Limb (tissue), 2 donors: ENCODE results near the gene CFAP47.
"Not testable (repeated sequence)": the region's sequence is repeated elsewhere in the genome, so short reads cannot be mapped to it uniquely, and the experiment has no call there.

Experiments used
- DNase-seq, 2 donors: peaks; one replicate each; pipeline ENCODE4 v3.0.0-alpha.2; 2016; ENCODE audit errors: extremely low spot score in 2 of 2

Gene CFAP47

DNA sequence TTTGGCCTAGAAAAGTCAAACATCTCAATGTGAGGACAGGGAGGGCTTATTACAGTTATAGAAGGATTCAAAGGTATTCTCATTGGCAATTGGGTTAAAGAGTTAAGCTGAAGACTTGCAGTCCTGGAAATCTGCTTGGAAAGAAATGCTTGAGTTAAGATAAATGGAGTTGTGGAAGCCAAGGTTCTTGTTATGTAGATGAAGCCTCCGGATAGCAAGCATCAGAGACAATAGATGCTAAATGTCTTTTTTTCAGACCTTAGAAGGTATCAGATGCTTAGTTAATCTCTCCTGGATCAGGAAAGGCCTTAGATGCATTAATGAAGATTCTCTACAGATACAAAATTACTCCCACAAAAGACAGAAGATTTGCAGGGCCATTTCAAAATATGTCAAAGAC lies 299.3 kb downstream of the CFAP47 start:
- DNase-seq: no peak

DNA sequence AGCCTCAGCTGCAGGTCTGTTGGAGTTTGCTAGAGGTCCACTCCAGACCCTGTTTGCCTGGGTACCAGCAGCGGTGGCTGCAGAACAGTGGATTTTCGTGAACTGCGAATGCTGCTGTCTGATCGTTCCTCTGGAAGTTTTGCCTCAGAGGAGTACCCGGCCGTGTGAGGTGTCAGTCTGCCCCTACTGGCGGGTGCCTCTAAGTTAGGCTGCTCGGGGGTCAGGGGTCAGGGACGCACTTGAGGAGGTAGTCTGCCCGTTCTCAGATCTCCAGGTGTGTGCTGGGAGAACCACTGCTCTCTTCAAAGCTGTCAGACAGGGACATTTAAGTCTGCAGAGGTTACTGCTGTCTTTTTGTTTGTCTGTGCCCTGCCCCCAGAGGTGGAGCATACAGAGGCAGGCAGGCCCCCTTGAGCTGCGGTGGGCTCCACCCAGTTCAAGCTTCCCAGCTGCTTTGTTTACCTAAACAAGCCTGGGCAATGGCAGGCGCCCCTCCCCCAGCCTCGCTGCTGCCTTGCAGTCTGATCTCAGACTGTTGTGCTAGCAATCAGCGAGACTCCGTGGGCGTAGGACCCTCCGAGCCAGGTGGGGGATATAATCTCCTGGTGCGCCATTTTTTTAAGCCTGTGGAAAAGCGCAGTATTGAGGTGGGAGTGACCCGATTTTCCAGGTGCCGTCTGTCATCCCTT lies 315.4 kb downstream of the CFAP47 start:
- not testable (repeated sequence) for DNase-seq

DNA sequence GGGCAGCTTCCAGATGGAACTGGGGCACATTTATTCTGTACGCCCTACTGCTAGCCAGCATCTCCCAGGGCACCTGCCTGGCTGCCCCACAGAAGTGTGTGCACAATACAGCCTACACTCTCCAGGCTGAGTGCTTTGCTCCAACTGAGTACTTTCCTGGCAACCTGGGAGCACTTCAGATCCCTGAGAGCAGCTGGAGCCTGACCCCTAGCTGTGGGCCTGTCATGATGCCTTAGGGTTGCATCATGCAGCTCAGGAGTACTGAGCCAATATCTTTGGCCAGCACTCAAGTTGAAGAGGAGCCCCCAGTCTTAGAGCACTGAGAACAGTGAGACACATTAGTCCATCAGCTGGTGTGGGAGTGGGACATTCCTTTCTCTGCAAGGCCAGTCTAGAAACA lies 321.9 kb downstream of the CFAP47 start:
- no peak for DNase-seq

DNA sequence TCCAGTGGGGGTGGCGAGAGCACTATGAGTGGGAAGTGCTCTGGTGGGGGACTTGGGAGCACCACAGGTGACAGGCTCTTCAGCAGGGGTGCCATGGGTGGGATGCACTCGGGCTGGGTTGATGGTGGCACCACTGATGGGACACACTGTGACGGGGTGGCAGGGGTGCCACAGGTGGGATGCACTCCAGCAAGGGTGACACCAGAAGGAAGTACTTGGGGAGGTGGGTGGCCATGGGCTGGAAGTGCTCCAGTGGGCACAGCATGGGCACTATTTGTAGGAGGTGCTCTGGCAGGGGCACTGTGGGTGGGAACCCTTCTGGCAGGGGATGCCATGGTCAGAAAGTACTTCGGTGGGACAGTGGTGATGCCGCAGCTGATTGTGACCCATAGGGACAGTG lies 346.6 kb downstream of the CFAP47 start:
- no peak for DNase-seq

DNA sequence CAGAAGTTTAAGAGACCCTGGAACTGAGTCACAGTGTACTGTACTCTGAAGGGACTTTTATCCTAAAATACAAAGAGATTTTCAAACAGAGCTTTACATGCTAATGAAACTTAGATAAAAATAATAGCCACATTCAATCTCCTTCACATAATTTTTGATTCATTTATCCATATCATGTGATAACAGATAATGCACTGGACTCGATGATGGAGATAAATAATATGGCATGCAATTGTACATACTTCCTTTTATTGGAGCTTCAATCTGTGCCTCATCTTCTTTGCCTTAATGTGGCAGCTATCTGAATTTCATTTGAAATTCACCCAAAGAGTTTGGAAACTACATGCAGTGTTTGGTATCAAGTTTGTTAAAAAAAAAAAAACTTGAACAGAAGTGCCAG lies 390.6 kb downstream of the CFAP47 start:
- DNase-seq: no peak

- no peak for DNase-seq
These were observed 394.8 kb downstream of the CFAP47 start for GRCh38 chrX:36314303-36314702.

- no peak for DNase-seq
These were observed 415.0 kb downstream of the CFAP47 start for GRCh38 chrX:36334572-36334971.

DNA sequence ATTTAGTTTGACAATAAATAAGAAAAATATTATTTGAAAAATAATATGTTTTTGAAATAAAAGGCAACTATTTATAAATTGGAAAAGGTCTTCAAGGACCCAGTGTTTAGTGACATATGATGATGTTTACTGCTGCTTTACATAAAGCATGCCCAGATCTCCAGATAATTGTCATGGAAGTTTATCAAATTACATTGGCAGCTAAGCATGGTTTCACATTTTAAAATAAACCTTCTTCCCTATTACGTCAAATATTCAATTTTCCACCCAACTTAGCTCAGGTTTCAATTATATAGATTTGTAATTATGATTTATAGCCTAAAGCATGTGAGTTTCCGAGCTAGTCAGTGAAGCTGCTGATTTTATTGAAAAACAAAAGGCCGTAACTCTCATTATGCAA lies 417.2 kb downstream of the CFAP47 start:
- DNase-seq: no peak

- DNase-seq: no peak
These were observed 424.8 kb downstream of the CFAP47 start for GRCh38 chrX:36344301-36344700.

DNA sequence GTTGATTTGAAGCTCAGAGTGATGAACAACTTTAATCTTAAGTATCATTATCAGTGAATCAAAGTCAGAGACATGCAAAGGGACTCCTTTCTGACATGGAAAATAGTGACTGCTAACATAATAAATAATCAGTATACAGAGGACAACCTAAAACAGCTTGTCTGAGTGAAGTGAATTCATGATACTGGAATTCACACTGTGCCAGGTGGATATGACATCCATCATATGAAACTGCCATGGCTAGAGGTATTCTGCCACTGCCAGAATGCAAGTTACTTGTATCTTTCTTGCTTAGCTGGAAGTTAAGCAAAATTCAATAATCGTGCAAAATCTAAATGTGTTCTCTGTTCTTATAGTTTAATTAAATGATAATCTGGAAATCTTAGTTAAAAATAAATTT lies 429.0 kb downstream of the CFAP47 start:
- DNase-seq: no peak

GRCh38 chrX:36357855-36358254 lies 438.3 kb downstream of the CFAP47 start:
- DNase-seq: no peak

GRCh38 chrX:36364262-36364661 lies 444.7 kb downstream of the CFAP47 start:
- DNase-seq: no peak

DNA sequence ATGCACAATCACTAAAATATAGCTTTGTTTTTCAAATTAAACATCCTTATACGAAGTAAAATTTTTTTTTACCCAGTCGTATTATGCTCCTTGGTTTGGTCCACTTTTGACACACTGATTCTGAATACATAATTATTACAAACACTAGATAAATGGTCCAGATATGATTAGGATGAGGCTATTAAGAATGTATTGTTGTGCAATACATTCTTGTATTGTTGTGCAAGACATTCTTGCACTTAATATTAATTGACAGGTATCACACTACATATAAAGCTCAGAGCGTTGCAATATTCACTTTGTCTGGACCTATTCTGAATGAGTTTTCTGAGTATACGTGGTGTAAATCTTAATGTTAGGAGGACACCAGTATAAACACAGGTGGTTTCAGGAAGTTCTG lies 464.0 kb downstream of the CFAP47 start:
- DNase-seq: no peak

GRCh38 chrX:36388901-36389300 lies 469.4 kb downstream of the CFAP47 start:
- DNase-seq: no peak

DNA sequence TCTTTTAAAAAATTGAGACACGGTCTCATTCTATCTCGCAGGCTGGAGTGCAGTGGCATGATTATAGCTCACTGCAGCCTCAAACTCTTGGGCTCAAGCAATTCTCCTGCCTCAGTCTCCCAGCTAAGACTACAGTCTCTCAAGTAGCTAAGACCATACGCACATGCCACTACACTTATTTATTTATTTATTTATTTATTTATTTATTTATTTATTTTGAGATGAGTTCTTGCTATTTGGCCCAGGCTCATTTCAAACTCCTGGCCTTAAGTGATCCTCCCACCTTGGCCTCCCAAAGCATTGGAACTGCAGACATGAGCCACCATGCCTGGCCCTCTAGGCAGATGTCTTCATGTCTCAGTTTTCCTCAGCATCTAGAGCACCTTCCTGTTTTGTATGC lies 482.2 kb downstream of the CFAP47 start:
- DNase-seq: no peak

- DNase-seq: peak in 1 of 2 donors; percentile 27
These were observed 488.3 kb downstream of the CFAP47 start for GRCh38 chrX:36407836-36408235.

GRCh38 chrX:36414056-36414455 lies 494.5 kb downstream of the CFAP47 start:
- DNase-seq: no peak

GRCh38 chrX:36422368-36422767 lies 502.8 kb downstream of the CFAP47 start:
- DNase-seq: no peak

GRCh38 chrX:36431819-36432218 lies 512.3 kb downstream of the CFAP47 start:
- peak in 1 of 2 donors; percentile 2 for DNase-seq

GRCh38 chrX:36434522-36434921 lies 515.0 kb downstream of the CFAP47 start:
- DNase-seq: no peak
